ENCODE data around the gene EIF3M.

Gene EIF3M

DNA sequence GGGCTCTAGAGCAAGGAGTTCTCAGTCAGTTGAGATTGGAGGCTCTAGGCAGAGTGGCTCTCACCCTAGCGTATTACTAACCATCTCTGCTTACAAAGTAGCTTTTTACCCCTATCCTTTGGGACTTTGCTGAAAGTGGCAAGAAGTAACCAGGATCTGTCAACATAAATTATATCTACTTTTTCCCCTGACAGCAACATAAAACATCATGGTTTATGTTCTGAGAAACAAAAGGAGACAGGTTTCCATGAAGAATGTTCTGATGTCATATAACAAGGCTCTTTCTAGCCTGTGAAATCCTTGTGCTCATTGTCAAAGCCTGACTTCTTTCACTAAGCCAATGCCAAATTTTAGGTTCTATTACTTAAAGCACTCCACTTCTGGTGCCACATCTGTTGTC lies 7.2 kb upstream of the EIF3M start:
- H3K27me3 ChIP-seq = peaks cover 7% of the 10 kb centered on the region
- TF ChIP-seq CTCF (IDR thresholded peaks at IDR 0.05) = no peak
- H3K27ac ChIP-seq = no peak overlapping the region
- H3K4me1 ChIP-seq (ENCODE audit: control insufficient read depth in 1 of 2, insufficient read depth in 1 of 2, low read depth in 1 of 2, low read length in 1 of 2) = no peaks in the 10 kb centered on the region
- no peaks in the 10 kb centered on the region for H3K9me3 ChIP-seq
- no peaks in the 10 kb centered on the region for H3K36me3 ChIP-seq
- no peak overlapping the region for H3K4me3 ChIP-seq (ENCODE audit: low read depth in 1 of 2, low read length in 1 of 2)

- Histone ChIP-seq H3K27ac (no peak overlapping the region), H3K9me3 (no peaks in the 10 kb centered on the region), H3K27me3 (peaks cover 7% of the 10 kb centered on the region), H3K36me3 (no peaks in the 10 kb centered on the region), H3K4me3 (ENCODE audit: low read depth in 1 of 2, low read length in 1 of 2) (no peak overlapping the region), H3K4me1 (ENCODE audit: control insufficient read depth in 1 of 2, insufficient read depth in 1 of 2, low read depth in 1 of 2, low read length in 1 of 2) (peaks cover 19 to 21% of the 10 kb centered on the region in 2 experiments)
- no peak for TF ChIP-seq CTCF (IDR thresholded peaks at IDR 0.05)
Measured at GRCh38 chr11:32580967-32581366, 2.7 kb upstream of the EIF3M start.

- no peak for TF ChIP-seq CTCF (IDR thresholded peaks at IDR 0.05)
- no peak overlapping the region for H3K27ac ChIP-seq
- H3K4me1 ChIP-seq (ENCODE audit: control insufficient read depth in 1 of 2, insufficient read depth in 1 of 2, low read depth in 1 of 2, low read length in 1 of 2) = peaks cover 19 to 21% of the 10 kb centered on the region in 2 experiments
- no peaks in the 10 kb centered on the region for H3K36me3 ChIP-seq
- H3K9me3 ChIP-seq = no peaks in the 10 kb centered on the region
- no peak overlapping the region for H3K4me3 ChIP-seq (ENCODE audit: low read depth in 1 of 2, low read length in 1 of 2)
- H3K27me3 ChIP-seq = peaks cover 7% of the 10 kb centered on the region
Measured at GRCh38 chr11:32581556-32581955, 2.1 kb upstream of the EIF3M start.

DNA sequence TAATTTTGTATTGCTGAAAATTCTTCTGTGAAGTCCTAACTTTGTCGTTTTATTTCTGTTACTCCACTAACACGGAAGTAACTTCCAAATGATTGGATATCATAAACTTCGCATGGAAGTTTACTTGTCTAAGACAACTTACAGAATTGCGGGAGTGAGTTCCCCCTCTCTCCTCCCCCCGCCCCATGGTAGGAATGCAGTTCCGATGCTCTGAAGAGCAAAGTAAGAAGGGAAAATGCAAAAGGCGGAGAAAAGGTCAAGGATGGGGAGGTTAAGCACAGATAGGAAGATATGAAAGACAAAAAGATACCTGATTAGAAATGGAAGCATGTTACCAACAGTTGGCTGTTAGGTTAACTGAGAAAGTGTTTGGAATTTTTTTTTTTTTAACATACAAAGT lies 1.3 kb downstream of the EIF3M start:
- H3K4me3 ChIP-seq (ENCODE audit: low read depth in 1 of 2, low read length in 1 of 2) = peak overlapping the region; percentile 91 to 94
- H3K27ac ChIP-seq = no peak overlapping the region
- no peaks in the 10 kb centered on the region for H3K9me3 ChIP-seq
- peaks cover 7% of the 10 kb centered on the region for H3K27me3 ChIP-seq
- TF ChIP-seq CTCF (IDR thresholded peaks at IDR 0.05) = no peak
- H3K4me1 ChIP-seq (ENCODE audit: control insufficient read depth in 1 of 2, insufficient read depth in 1 of 2, low read depth in 1 of 2, low read length in 1 of 2) = peaks cover 34 to 45% of the 10 kb centered on the region in 2 experiments
- peaks cover 8% of the 10 kb centered on the region for H3K36me3 ChIP-seq

GRCh38 chr11:32586576-32587190 lies 3.1 kb downstream of the EIF3M start:
- no peaks in the 10 kb centered on the region for H3K9me3 ChIP-seq
- peaks cover 34 to 46% of the 10 kb centered on the region in 2 experiments for H3K4me1 ChIP-seq (ENCODE audit: control insufficient read depth in 1 of 2, insufficient read depth in 1 of 2, low read depth in 1 of 2, low read length in 1 of 2)
- peaks cover 22% of the 10 kb centered on the region for H3K36me3 ChIP-seq
- no peak overlapping the region for H3K27ac ChIP-seq
- H3K27me3 ChIP-seq = no peaks in the 10 kb centered on the region
- H3K4me3 ChIP-seq (ENCODE audit: low read depth in 1 of 2, low read length in 1 of 2) = no peak overlapping the region
- TF ChIP-seq CTCF (IDR thresholded peaks at IDR 0.05) = no peak

All from neutrophil (primary cell).